ENCODE data around the gene CDKN2B. TPM values are rescaled to one million over a fixed set of nuclear protein-coding genes. Genes with fewer than 3 reads are reported as not detected.
A peak's percentile ranks its signal among the peaks of the same experiment; 100 is the strongest.

CDKN2B gene
- total RNA-seq, 3 donors from 2014 or later (not counting 1 experiment from before 2014, with no cell fraction given), result 0.16 to 0.30 TPM; not detected in 1

- H3K27me3 Mint-ChIP-seq (ENCODE audit: low read depth in 2 of 2), result peaks cover 49 to 54% of the 10 kb centered on the region in 2 donors
- H3K4me1 Mint-ChIP-seq, result peaks cover 21 to 32% of the 10 kb centered on the region in 2 donors
- no peak overlapping the region for H3K27ac ChIP-seq (ENCODE audit: low read length)
- intact Hi-C loops (cut with micrococcal nuclease), result loop anchor here (5.0 kb wide), 1 partner anchor 39 kb away; no protein-coding TSS in a partner anchor
- no peak overlapping the region for H3K4me3 ChIP-seq (ENCODE audit: low read length)
- no peak for ATAC-seq
- H3K9me3 Mint-ChIP-seq, result no peaks in the 10 kb centered on the region
- TF ChIP-seq CTCF (IDR thresholded peaks at IDR 0.05), result no peak
- WGBS (ENCODE audit: insufficient coverage), result 13% methylated on average over 43 of the region's 44 CpGs
- no peaks in the 10 kb centered on the region for H3K36me3 ChIP-seq (ENCODE audit: control insufficient read depth, insufficient read depth, low read length)
- H3K36me3 Mint-ChIP-seq, result no peaks in the 10 kb centered on the region
- peaks cover 81% of the 10 kb centered on the region for H3K27me3 ChIP-seq (ENCODE audit: control insufficient read depth, insufficient read depth, low read length)
- no peaks in the 10 kb centered on the region for H3K9me3 ChIP-seq (ENCODE audit: control insufficient read depth, insufficient read depth, low read length)
- no peak overlapping the region for H3K4me3 Mint-ChIP-seq
- H3K27ac Mint-ChIP-seq, result no peak overlapping the region
- peaks cover 23% of the 10 kb centered on the region for H3K4me1 ChIP-seq (ENCODE audit: control insufficient read depth, insufficient read depth, low read length)
- no peak for DNase-seq
These were observed 3.2 kb downstream of the CDKN2B start for GRCh38 chr9:22005702-22006606.

- intact Hi-C loops (cut with micrococcal nuclease), result loop anchor here (5.0 kb wide), 1 partner anchor 38 kb away; no protein-coding TSS in a partner anchor
- peak overlapping the region; percentile 35 for H3K4me3 Mint-ChIP-seq
- Histone ChIP-seq H3K9me3 (ENCODE audit: control insufficient read depth, insufficient read depth, low read length) (no peaks in the 10 kb centered on the region), H3K4me3 (ENCODE audit: low read length) (no peak overlapping the region), H3K4me1 (ENCODE audit: control insufficient read depth, insufficient read depth, low read length) (peaks cover 23% of the 10 kb centered on the region), H3K27me3 (ENCODE audit: control insufficient read depth, insufficient read depth, low read length) (peaks cover 76% of the 10 kb centered on the region), H3K27ac (ENCODE audit: low read length) (no peak overlapping the region), H3K36me3 (ENCODE audit: control insufficient read depth, insufficient read depth, low read length) (no peaks in the 10 kb centered on the region)
- H3K27ac Mint-ChIP-seq, result peak overlapping the region in 1 of 2 donors; percentile 2
- no peak for TF ChIP-seq CTCF (IDR thresholded peaks at IDR 0.05)
- peaks cover 55 to 57% of the 10 kb centered on the region in 2 donors for H3K27me3 Mint-ChIP-seq (ENCODE audit: low read depth in 2 of 2)
- H3K36me3 Mint-ChIP-seq, result no peaks in the 10 kb centered on the region
- DNase-seq (peak in 1 of 2 donors; percentile 53), ATAC-seq (peak in 1 of 3 donors; percentile 43)
- no peaks in the 10 kb centered on the region for H3K9me3 Mint-ChIP-seq
- 12% methylated on average over 23 of the region's 25 CpGs for whole genome bisulfite sequencing (ENCODE audit: insufficient coverage)
- peaks cover 21 to 32% of the 10 kb centered on the region in 2 donors for H3K4me1 Mint-ChIP-seq
These were observed 3.9 kb downstream of the CDKN2B start for GRCh38 chr9:22005021-22005701.

GRCh38 chr9:22002038-22002437, 7.1 kb downstream of the CDKN2B start:
- Histone ChIP-seq H3K27me3 (ENCODE audit: control insufficient read depth, insufficient read depth, low read length) (peaks cover 48% of the 10 kb centered on the region), H3K9me3 (ENCODE audit: control insufficient read depth, insufficient read depth, low read length) (no peaks in the 10 kb centered on the region), H3K36me3 (ENCODE audit: control insufficient read depth, insufficient read depth, low read length) (no peaks in the 10 kb centered on the region), H3K4me3 (ENCODE audit: low read length) (no peak overlapping the region), H3K27ac (ENCODE audit: low read length) (no peak overlapping the region), H3K4me1 (ENCODE audit: control insufficient read depth, insufficient read depth, low read length) (peaks cover 11% of the 10 kb centered on the region)
- TF ChIP-seq CTCF (IDR thresholded peaks at IDR 0.05), result no peak
- intact Hi-C loops (cut with micrococcal nuclease), result no loop called here
- H3K27ac Mint-ChIP-seq, result no peak overlapping the region
- peaks cover 10 to 15% of the 10 kb centered on the region in 2 donors for H3K4me1 Mint-ChIP-seq
- peaks cover 43 to 57% of the 10 kb centered on the region in 2 donors for H3K27me3 Mint-ChIP-seq (ENCODE audit: low read depth in 2 of 2)
- DNase-seq (no peak), ATAC-seq (no peak)
- 30% methylated on average over 1 of the region's 1 CpG for WGBS (ENCODE audit: insufficient coverage)
- no peak overlapping the region for H3K4me3 Mint-ChIP-seq
- H3K9me3 Mint-ChIP-seq, result no peaks in the 10 kb centered on the region
- H3K36me3 Mint-ChIP-seq, result no peaks in the 10 kb centered on the region

Measured in natural killer cell (primary cell).